GM23248 (cell line): ENCODE data around the gene BBIP1.

Experiments
- EZH2 ChIP-seq: fragments of 200-600 bp; sonication (generic); IDR thresholded peaks from 2 replicates; pipeline ENCODE4 v1.6.1; 2018; ENCODE audit warnings: antibody characterized with exemption, mild to moderate bottlenecking; ENCODE audit not compliant: insufficient read depth, poor library complexity, severe bottlenecking
- EZH2phosphoT487 ChIP-seq: fragments of 200-600 bp; sonication (generic); IDR thresholded peaks from 2 replicates; pipeline ENCODE4 v1.6.1; 2018; ENCODE audit warnings: antibody characterized with exemption, moderate library complexity, mild to moderate bottlenecking, low read depth; ENCODE audit not compliant: insufficient read depth

DNA sequence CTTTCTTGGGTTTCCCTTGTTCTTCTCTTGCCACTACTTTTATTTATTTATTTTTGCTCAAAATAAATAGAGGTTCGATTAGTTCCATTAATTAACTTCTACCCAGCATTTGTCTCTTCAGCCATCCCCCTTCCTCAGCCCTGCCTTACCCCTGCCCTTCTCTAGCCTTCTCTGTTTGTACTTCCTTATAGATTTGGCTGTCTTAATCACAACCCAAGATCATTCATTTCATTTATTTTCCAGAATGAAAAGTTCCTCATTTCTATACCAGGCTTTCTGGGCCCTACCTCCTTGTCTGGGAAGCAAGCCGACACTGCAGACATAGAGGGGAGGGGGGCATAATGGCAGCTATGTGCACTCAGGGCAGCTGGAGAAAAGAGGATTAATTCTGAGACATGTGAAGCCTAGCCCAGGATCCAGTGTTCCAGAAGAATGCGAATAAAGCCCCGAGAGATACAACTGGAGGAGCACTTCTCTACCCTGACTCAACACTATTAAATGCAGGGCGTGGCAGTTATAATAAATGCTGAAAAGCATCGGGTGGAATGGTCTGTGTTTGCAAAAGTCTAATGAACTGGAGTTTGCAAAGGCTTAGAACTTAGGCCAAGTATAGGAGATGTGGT lies 53.7 kb downstream of the BBIP1 start:
- TF ChIP-seq EZH2 (no peak), EZH2phosphoT487 (no peak)
